HG02798 (cell line): ENCODE measurements around the gene OS9.

Experiments used
- ATAC-seq: cut with Tn5 transposase; IDR thresholded peaks from one replicate; pipeline ENCODE4 v1.9.1; 2021; ENCODE audit warnings: mild to moderate bottlenecking; ENCODE audit not compliant: unreplicated experiment, poor library complexity

OS9 gene

GRCh38 chr12:57744777-57745484 lies 51.0 kb downstream of the OS9 start, which contains the start of gene TSPAN31:
Gene TSPAN31, plus strand, starts transcription at chr12:57745039. Its CDS starts 116 bp downstream, at chr12:57745155.
- peak; percentile 91 for ATAC-seq

GRCh38 chr12:57745485-57745881 lies 51.6 kb downstream of the OS9 start:
- no peak for ATAC-seq

GRCh38 chr12:57746025-57746424 lies 52.1 kb downstream of the OS9 start:
- no peak for ATAC-seq

- ATAC-seq: no peak
These were observed 55.1 kb downstream of the OS9 start for GRCh38 chr12:57749061-57749460.

- ATAC-seq: no peak
These were observed 56.9 kb downstream of the OS9 start for GRCh38 chr12:57750561-57751431.

GRCh38 chr12:57751432-57751787 lies 57.5 kb downstream of the OS9 start:
- no peak for ATAC-seq

- peak; percentile 76 for ATAC-seq
These were observed 58.1 kb downstream of the OS9 start, which contains the start of gene CDK4 for GRCh38 chr12:57751788-57752667. Gene CDK4, minus strand, starts transcription at chr12:57752310. Its CDS starts 593 bp downstream, at chr12:57751717.

GRCh38 chr12:57752668-57753000 lies 58.7 kb downstream of the OS9 start:
- ATAC-seq: no peak

- no peak for ATAC-seq
These were observed 59.9 kb downstream of the OS9 start for GRCh38 chr12:57753756-57754337.

GRCh38 chr12:57754411-57755193 lies 60.7 kb downstream of the OS9 start, which contains the start of gene MARCHF9:
Gene MARCHF9, plus strand, starts transcription at chr12:57755103. Its CDS starts 426 bp downstream, at chr12:57755529.
- ATAC-seq: peak; percentile 40

GRCh38 chr12:57755194-57755453 lies 61.2 kb downstream of the OS9 start:
- no peak for ATAC-seq

- ATAC-seq: no peak
These were observed 61.8 kb downstream of the OS9 start for GRCh38 chr12:57755454-57756372.

- peak; percentile 19 for ATAC-seq
These were observed 62.7 kb downstream of the OS9 start for GRCh38 chr12:57756406-57757341.

- no peak for ATAC-seq
These were observed 63.8 kb downstream of the OS9 start for GRCh38 chr12:57757771-57758170.

GRCh38 chr12:57758552-57759359 lies 64.8 kb downstream of the OS9 start:
- no peak for ATAC-seq

GRCh38 chr12:57759360-57759980 lies 65.5 kb downstream of the OS9 start:
- ATAC-seq: no peak
